SIG-M5 treated with dmso at 0.1 percent for 504 hours (cell line): Measurements from ENCODE around the gene POTEM.
"Not testable (repeated sequence)": the region's sequence is repeated elsewhere in the genome, so short reads cannot be mapped to it uniquely, and the experiment has no call there.

Experiments
- DNase-seq: peaks from one replicate; lab custom pipeline; 2025; ENCODE audit not compliant: unreplicated experiment; lab: John Stamatoyannopoulos, UW

POTEM gene

GRCh38 chr14:18967134-18967533 is at the start of gene POTEM:
TSS of gene POTEM (plus strand) at chr14:18967434. CDS start at chr14:18967486, 52 bp downstream.
- DNase-seq: not testable (repeated sequence)

- not testable (repeated sequence) for DNase-seq
These were observed 48.9 kb upstream of the POTEM start for GRCh38 chr14:18918345-18918744.

GRCh38 chr14:18920052-18920451 is 47.2 kb upstream of the POTEM start:
- DNase-seq: not testable (repeated sequence)

- DNase-seq: not testable (repeated sequence)
These were observed 46.1 kb upstream of the POTEM start for GRCh38 chr14:18921055-18921701.

- DNase-seq: not testable (repeated sequence)
These were observed 30.4 kb upstream of the POTEM start for GRCh38 chr14:18936848-18937247.

- not testable (repeated sequence) for DNase-seq
These were observed 28.5 kb upstream of the POTEM start for GRCh38 chr14:18938733-18939132.

- DNase-seq: not testable (repeated sequence)
These were observed 17.3 kb upstream of the POTEM start for GRCh38 chr14:18949939-18950338.

- not testable (repeated sequence) for DNase-seq
These were observed 14.1 kb upstream of the POTEM start for GRCh38 chr14:18953085-18953484.

- not testable (repeated sequence) for DNase-seq
These were observed 11.4 kb upstream of the POTEM start for GRCh38 chr14:18955816-18956215.

- not testable (repeated sequence) for DNase-seq
These were observed 5.7 kb upstream of the POTEM start for GRCh38 chr14:18961576-18961975.

- not testable (repeated sequence) for DNase-seq
These were observed 5.1 kb upstream of the POTEM start for GRCh38 chr14:18962143-18962542.

- not testable (repeated sequence) for DNase-seq
These were observed 4.0 kb upstream of the POTEM start for GRCh38 chr14:18963276-18963675.

GRCh38 chr14:18964878-18965277 is 2.4 kb upstream of the POTEM start:
- not testable (repeated sequence) for DNase-seq

GRCh38 chr14:19002566-19002965 is 35.3 kb downstream of the POTEM start:
- DNase-seq: not testable (repeated sequence)

- DNase-seq: not testable (repeated sequence)
These were observed 39.3 kb downstream of the POTEM start for GRCh38 chr14:19006490-19006889.

- not testable (repeated sequence) for DNase-seq
These were observed 40.4 kb downstream of the POTEM start for GRCh38 chr14:19007678-19008077.

- DNase-seq: not testable (repeated sequence)
These were observed 43.8 kb downstream of the POTEM start for GRCh38 chr14:19011029-19011428.

GRCh38 chr14:19011703-19012102 is 44.5 kb downstream of the POTEM start:
- not testable (repeated sequence) for DNase-seq

GRCh38 chr14:19015185-19015584 is 48.0 kb downstream of the POTEM start:
- DNase-seq: not testable (repeated sequence)

- DNase-seq: not testable (repeated sequence)
These were observed 57.9 kb downstream of the POTEM start for GRCh38 chr14:19025080-19025589.

GRCh38 chr14:19026649-19027351 is 59.6 kb downstream of the POTEM start:
- not testable (repeated sequence) for DNase-seq

- not testable (repeated sequence) for DNase-seq
These were observed 60.7 kb downstream of the POTEM start for GRCh38 chr14:19027895-19028294.
